Nephron (organoid): ENCODE data around the gene KCNMA1.

Experiments used
- H3K27ac Mint-ChIP-seq, 3 experiments: 2 replicates each; pipeline ENCODE4 v1.8.0; 2020; ENCODE audit warnings: mixed read lengths in 3 of 3, mild to moderate bottlenecking in 2 of 3, moderate library complexity in 1 of 3
- H3K27me3 Mint-ChIP-seq: 2 replicates; pipeline ENCODE4 v1.8.0; 2021; ENCODE audit warnings: low read depth, mild to moderate bottlenecking, moderate library complexity, mixed read lengths
- H3K36me3 Mint-ChIP-seq: 2 replicates; pipeline ENCODE4 v1.8.0; 2020; ENCODE audit warnings: low read depth, mixed read lengths
- H3K4me1 Mint-ChIP-seq: 2 replicates; pipeline ENCODE4 v1.8.0; 2020; ENCODE audit warnings: mixed read lengths
- H3K4me3 Mint-ChIP-seq, 3 experiments: 2 replicates each; pipeline ENCODE4 v1.8.0; 2020; ENCODE audit warnings: mild to moderate bottlenecking in 3 of 3, mixed read lengths in 3 of 3, moderate library complexity in 2 of 3
- H3K9me3 Mint-ChIP-seq: 2 replicates; pipeline ENCODE4 v1.8.0; 2020; ENCODE audit warnings: mixed read lengths
- CTCF ChIP-seq, 3 experiments: fragments of 200-600 bp; sonication (generic); IDR thresholded peaks; one replicate each; pipeline ENCODE4 v1.5.0; 2021; ENCODE audit warnings: antibody characterized with exemption in 3 of 3; ENCODE audit not compliant: unreplicated experiment in 3 of 3

KCNMA1 gene

GRCh38 chr10:77396290-77396689 lies 241.3 kb downstream of the KCNMA1 start:
- Mint-ChIP-seq H3K27me3 (peaks cover 6% of the 10 kb centered on the region), H3K4me1 (peaks cover 72% of the 10 kb centered on the region), H3K36me3 (no peaks in the 10 kb centered on the region), H3K4me3 (no peak overlapping the region), H3K27ac (no peak overlapping the region), H3K9me3 (no peaks in the 10 kb centered on the region)
- TF ChIP-seq CTCF (IDR thresholded peaks at IDR 0.05; ENCODE audit: unreplicated experiment in 3 of 3): no peak

GRCh38 chr10:77393821-77394501 lies 243.6 kb downstream of the KCNMA1 start:
- peak overlapping the region in 2 of 3 experiments; percentile 22 to 30 for H3K27ac Mint-ChIP-seq
- TF ChIP-seq CTCF (IDR thresholded peaks at IDR 0.05; ENCODE audit: unreplicated experiment in 3 of 3): no peak
- H3K36me3 Mint-ChIP-seq: no peaks in the 10 kb centered on the region
- H3K9me3 Mint-ChIP-seq: no peaks in the 10 kb centered on the region
- peaks cover 84% of the 10 kb centered on the region for H3K4me1 Mint-ChIP-seq
- H3K4me3 Mint-ChIP-seq: no peak overlapping the region
- H3K27me3 Mint-ChIP-seq: peaks cover 13% of the 10 kb centered on the region

GRCh38 chr10:77393411-77393810 lies 244.2 kb downstream of the KCNMA1 start:
- Mint-ChIP-seq H3K36me3 (no peaks in the 10 kb centered on the region), H3K27me3 (peaks cover 13% of the 10 kb centered on the region), H3K4me3 (no peak overlapping the region), H3K27ac (peak overlapping the region in 1 of 3 experiments; percentile 22), H3K9me3 (no peaks in the 10 kb centered on the region), H3K4me1 (peaks cover 84% of the 10 kb centered on the region)
- TF ChIP-seq CTCF (IDR thresholded peaks at IDR 0.05; ENCODE audit: unreplicated experiment in 3 of 3): no peak

GRCh38 chr10:77392851-77393250 lies 244.8 kb downstream of the KCNMA1 start:
- H3K9me3 Mint-ChIP-seq: no peaks in the 10 kb centered on the region
- H3K4me3 Mint-ChIP-seq: no peak overlapping the region
- TF ChIP-seq CTCF (IDR thresholded peaks at IDR 0.05; ENCODE audit: unreplicated experiment in 3 of 3): no peak
- no peak overlapping the region for H3K27ac Mint-ChIP-seq
- peaks cover 88% of the 10 kb centered on the region for H3K4me1 Mint-ChIP-seq
- no peaks in the 10 kb centered on the region for H3K36me3 Mint-ChIP-seq
- peaks cover 13% of the 10 kb centered on the region for H3K27me3 Mint-ChIP-seq

GRCh38 chr10:77392236-77392721 lies 245.3 kb downstream of the KCNMA1 start:
- H3K27me3 Mint-ChIP-seq: peaks cover 13% of the 10 kb centered on the region
- no peak overlapping the region for H3K4me3 Mint-ChIP-seq
- H3K36me3 Mint-ChIP-seq: no peaks in the 10 kb centered on the region
- peaks cover 86% of the 10 kb centered on the region for H3K4me1 Mint-ChIP-seq
- no peaks in the 10 kb centered on the region for H3K9me3 Mint-ChIP-seq
- H3K27ac Mint-ChIP-seq: no peak overlapping the region
- no peak for TF ChIP-seq CTCF (IDR thresholded peaks at IDR 0.05; ENCODE audit: unreplicated experiment in 3 of 3)
